ENCODE measurements around the gene ANKFY1.
"Not testable (repeated sequence)": the region's sequence is repeated elsewhere in the genome, so short reads cannot be mapped to it uniquely, and the experiment has no call there.

ANKFY1 gene

GRCh38 chr17:4148611-4149308 lies 115.0 kb downstream of the ANKFY1 start:
- no peak for DNase-seq

GRCh38 chr17:4147751-4148310 lies 115.9 kb downstream of the ANKFY1 start:
- DNase-seq, result no peak

- DNase-seq, result no peak
Observed at GRCh38 chr17:4146641-4147040, 117.1 kb downstream of the ANKFY1 start.

- DNase-seq, result no peak
Observed at GRCh38 chr17:4144422-4144747, 119.4 kb downstream of the ANKFY1 start.

GRCh38 chr17:4143563-4144421 lies 120.0 kb downstream of the ANKFY1 start:
- peak; percentile 90 for DNase-seq

GRCh38 chr17:4142107-4142900 lies 121.5 kb downstream of the ANKFY1 start:
- no peak for DNase-seq

- DNase-seq, result no peak
Observed at GRCh38 chr17:4140125-4140524, 123.7 kb downstream of the ANKFY1 start.

- not testable (repeated sequence) for DNase-seq
Observed at GRCh38 chr17:4138906-4139526, 124.8 kb downstream of the ANKFY1 start.

- DNase-seq, result no peak
Observed at GRCh38 chr17:4136373-4136772, 127.4 kb downstream of the ANKFY1 start.

GRCh38 chr17:4135489-4135888 lies 128.3 kb downstream of the ANKFY1 start:
- no peak for DNase-seq

GRCh38 chr17:4134721-4135120 lies 129.1 kb downstream of the ANKFY1 start:
- DNase-seq, result no peak

GRCh38 chr17:4130715-4131114 lies 133.1 kb downstream of the ANKFY1 start:
- no peak for DNase-seq

- no peak for DNase-seq
Observed at GRCh38 chr17:4127555-4127954, 136.2 kb downstream of the ANKFY1 start.

- DNase-seq, result no peak
Observed at GRCh38 chr17:4125552-4125951, 138.2 kb downstream of the ANKFY1 start.

GRCh38 chr17:4124999-4125398 lies 138.8 kb downstream of the ANKFY1 start:
- DNase-seq, result no peak

GRCh38 chr17:4120332-4120731 lies 143.4 kb downstream of the ANKFY1 start:
- DNase-seq, result no peak

- DNase-seq, result no peak
Observed at GRCh38 chr17:4119299-4119698, 144.5 kb downstream of the ANKFY1 start.

- no peak for DNase-seq
Observed at GRCh38 chr17:4118015-4118743, 145.6 kb downstream of the ANKFY1 start.

GRCh38 chr17:4116516-4116915 lies 147.3 kb downstream of the ANKFY1 start:
- no peak for DNase-seq
